H1 (cell line): ENCODE measurements around the gene CTNNA3. TPM values are rescaled to one million over a fixed set of nuclear protein-coding genes. Genes with fewer than 3 reads are reported as not detected.
A peak's percentile ranks its signal among the peaks of the same experiment; 100 is the strongest.

Source experiments
- CTCF ChIA-PET: fragments of 300-600 bp; sonication (Branson Sonifier 250); formaldehyde crosslinking; loops from one replicate; lab custom pipeline; 2021; ENCODE audit not compliant: partially characterized antibody; lab: Charles Lee
- POLR2A ChIA-PET: fragments of 300-600 bp; sonication (Branson Sonifier 250); formaldehyde crosslinking; loops from one replicate; lab custom pipeline; 2021; ENCODE audit warnings: inconsistent platforms; ENCODE audit not compliant: partially characterized antibody; lab: Charles Lee
- DNase-seq, 2 experiments: peaks; one replicate each; pipeline versions ENCODE4 v3.0.0 to v3.0.0-alpha.2; 2010 to 2022; ENCODE audit warnings: low spot score in 2 of 2, low read depth in 1 of 2, mixed read lengths in 1 of 2
- FAIRE-seq: peaks from 2 replicates; lab custom pipeline; 2011; peaks lifted over from hg19 to GRCh38; lab: Jason Lieb, UNC
- H2AFZ ChIP-seq: 2 replicates; pipeline ENCODE4 v1.8.1; 2012; ENCODE audit warnings: low read length, inconsistent platforms
- H2AK5ac ChIP-seq: 2 replicates; pipeline ENCODE4 v1.6.1; 2013; ENCODE audit warnings: low read depth, low read length
- H2BK120ac ChIP-seq: replicated peaks from 2 replicates; pipeline ENCODE3; 2013; ENCODE audit warnings: low read depth, low read length, inconsistent platforms
- H2BK12ac ChIP-seq: 2 replicates; pipeline ENCODE4 v1.6.1; 2013; ENCODE audit warnings: low read depth, low read length
- H2BK15ac ChIP-seq: 2 replicates; pipeline ENCODE4 v1.6.1; 2013; ENCODE audit warnings: low read length
- H2BK20ac ChIP-seq: 2 replicates; pipeline ENCODE4 v1.6.1; 2013; ENCODE audit warnings: low read length
- H2BK5ac ChIP-seq: 2 replicates; pipeline ENCODE4 v1.6.1; 2013; ENCODE audit warnings: low read depth, low read length
- H3K14ac ChIP-seq: 2 replicates; pipeline ENCODE4 v1.6.1; 2013; ENCODE audit warnings: inconsistent platforms; ENCODE audit not compliant: insufficient read length
- H3K18ac ChIP-seq: 2 replicates; pipeline ENCODE4 v1.6.1; 2013; ENCODE audit warnings: low read length; ENCODE audit errors: extremely low read depth
- H3K23ac ChIP-seq: 2 replicates; pipeline ENCODE4 v1.6.1; 2013; ENCODE audit warnings: inconsistent platforms; ENCODE audit not compliant: insufficient read length
- H3K23me2 ChIP-seq: 2 replicates; pipeline ENCODE4 v1.6.1; 2013; ENCODE audit warnings: low read depth, low read length
- H3K27ac ChIP-seq: 2 replicates; pipeline ENCODE4 v1.6.1; 2011; ENCODE audit warnings: low read depth, low read length, inconsistent platforms
- H3K27me3 ChIP-seq, 4 experiments: replicated peaks in 1 of 4; 1 replicate in 1 of 4; 2 replicates in 3 of 4; pipeline versions ENCODE4 v1.6.1 to v1.8.1; 2011 to 2013; ENCODE audit warnings: low read length in 3 of 4, mild to moderate bottlenecking in 3 of 4, inconsistent platforms in 2 of 4, mixed read lengths in 2 of 4, moderate library complexity in 1 of 4; ENCODE audit not compliant: control insufficient read depth in 3 of 4, insufficient read depth in 3 of 4; ENCODE audit errors: extremely low read depth in 1 of 4
- H3K36me3 ChIP-seq, 4 experiments: 2 replicates each; pipeline versions ENCODE4 v1.6.1 to v1.8.1; 2011 to 2013; ENCODE audit warnings: mild to moderate bottlenecking in 4 of 4, low read length in 3 of 4, moderate library complexity in 2 of 4, control low read depth in 1 of 4, inconsistent platforms in 1 of 4; ENCODE audit not compliant: insufficient read depth in 4 of 4, control insufficient read depth in 2 of 4
- H3K4ac ChIP-seq: replicated peaks from 2 replicates; pipeline ENCODE3; 2013; ENCODE audit warnings: low read length, low read depth, mixed read lengths, inconsistent platforms; ENCODE audit not compliant: insufficient read length
- H3K4me1 ChIP-seq, 4 experiments: replicated peaks in 1 of 4; 1 replicate in 1 of 4; 2 replicates in 3 of 4; pipeline versions ENCODE4 v1.6.1 to v1.8.1; 2011 to 2013; ENCODE audit warnings: low read length in 3 of 4, inconsistent platforms in 2 of 4, mixed read lengths in 1 of 4; ENCODE audit not compliant: insufficient read depth in 4 of 4, control insufficient read depth in 3 of 4
- H3K4me2 ChIP-seq, 2 experiments: 2 replicates each; pipeline versions ENCODE4 v1.6.1 to v1.8.1; 2011 to 2013; ENCODE audit warnings: low read depth in 2 of 2, low read length in 2 of 2, control low read depth in 1 of 2, inconsistent platforms in 1 of 2, mild to moderate bottlenecking in 1 of 2; ENCODE audit not compliant: insufficient read depth in 1 of 2
- H3K4me3 ChIP-seq, 4 experiments: fragments of 200-600, 300-600 bp in 1 of 4; sonication (generic), shearing (Covaris generic), sonication (Bioruptor Twin) in 1 of 4; 2 replicates each; pipeline versions ENCODE4 v1.5.1 to v1.8.1; 2011 to 2016; ENCODE audit warnings: low read length in 4 of 4, low read depth in 3 of 4, control low read depth in 2 of 4, inconsistent platforms in 2 of 4, mild to moderate bottlenecking in 2 of 4, mixed read lengths in 1 of 4, moderate library complexity in 1 of 4; ENCODE audit not compliant: insufficient read depth in 2 of 4; ENCODE audit errors: extremely low read depth in 1 of 4
- H3K56ac ChIP-seq: replicated peaks from 2 replicates; pipeline ENCODE3; 2013; ENCODE audit warnings: low read depth, mild to moderate bottlenecking, mixed read lengths, low read length, inconsistent platforms; ENCODE audit not compliant: insufficient read length
- H3K79me1 ChIP-seq: 2 replicates; pipeline ENCODE4 v1.6.1; 2013; ENCODE audit warnings: low read depth, low read length, control low read depth
- H3K79me2 ChIP-seq, 2 experiments: 2 replicates each; pipeline versions ENCODE4 v1.6.1 to v1.8.1; 2012 to 2013; ENCODE audit warnings: low read length in 2 of 2, mild to moderate bottlenecking in 2 of 2, inconsistent platforms in 1 of 2; ENCODE audit not compliant: insufficient read depth in 2 of 2, control insufficient read depth in 1 of 2
- H3K9ac ChIP-seq, 4 experiments: replicated peaks in 1 of 4; 1 replicate in 1 of 4; 2 replicates in 3 of 4; pipeline versions ENCODE4 v1.6.1 to v1.8.1; 2011 to 2013; ENCODE audit warnings: low read depth in 3 of 4, low read length in 3 of 4, control low read depth in 2 of 4, mild to moderate bottlenecking in 2 of 4, moderate library complexity in 2 of 4, inconsistent platforms in 1 of 4; ENCODE audit errors: extremely low read depth in 1 of 4
- H3K9me3 ChIP-seq, 2 experiments: 2 replicates each; pipeline versions ENCODE4 v1.6.1 to v1.8.1; 2012 to 2013; ENCODE audit warnings: mild to moderate bottlenecking in 2 of 2, moderate library complexity in 2 of 2, control low read depth in 1 of 2, inconsistent platforms in 1 of 2, low read depth in 1 of 2, low read length in 1 of 2, mixed read lengths in 1 of 2; ENCODE audit not compliant: insufficient read depth in 2 of 2
- H4K20me1 ChIP-seq, 2 experiments: replicated peaks in 1 of 2; 2 replicates each; pipeline versions ENCODE3 to v1.8.1; 2011 to 2013; ENCODE audit warnings: inconsistent platforms in 2 of 2, low read length in 2 of 2, mild to moderate bottlenecking in 1 of 2; ENCODE audit not compliant: insufficient read depth in 2 of 2, control insufficient read depth in 1 of 2
- H4K5ac ChIP-seq: 2 replicates; pipeline ENCODE4 v1.6.1; 2013; ENCODE audit warnings: low read length, low read depth, mixed read lengths, inconsistent platforms; ENCODE audit not compliant: insufficient read length
- H4K8ac ChIP-seq: 2 replicates; pipeline ENCODE4 v1.8.0; 2013; ENCODE audit warnings: mild to moderate bottlenecking, moderate library complexity, low read length, inconsistent platforms; ENCODE audit not compliant: insufficient read depth; ENCODE audit errors: extremely low read depth
- H4K91ac ChIP-seq: replicated peaks from 2 replicates; pipeline ENCODE3; 2013; ENCODE audit warnings: low read length, mixed read lengths, inconsistent platforms; ENCODE audit not compliant: insufficient read length
- BRCA1 ChIP-seq: IDR thresholded peaks from 2 replicates; pipeline ENCODE4 v1.6.1; 2012; ENCODE audit warnings: low read depth, low read length, improper control_type of control experiment
- CEBPB ChIP-seq: IDR thresholded peaks from 2 replicates; pipeline ENCODE4 v1.6.1; 2012; ENCODE audit warnings: low read depth, low read length
- CTCF ChIP-seq, 3 experiments: IDR thresholded peaks; 1 replicate in 2 of 3; 2 replicates in 1 of 3; pipeline versions ENCODE4 v1.5.1 to v1.6.1; 2011; ENCODE audit warnings: low read length in 3 of 3, mild to moderate bottlenecking in 3 of 3, inconsistent platforms in 2 of 3, low read depth in 1 of 3, moderate library complexity in 1 of 3; ENCODE audit not compliant: insufficient read depth in 1 of 3; ENCODE audit errors: control extremely low read depth in 1 of 3
- RAD21 ChIP-seq, 2 experiments: IDR thresholded peaks in 1 of 2; conservative IDR thresholded peaks in 1 of 2; 2 replicates each; pipeline ENCODE4 v1.6.1; 2011; ENCODE audit warnings: low read depth in 2 of 2, low read length in 2 of 2, improper control_type of control experiment in 1 of 2, inconsistent platforms in 1 of 2, mild to moderate bottlenecking in 1 of 2, moderate library complexity in 1 of 2
- RXRA ChIP-seq: IDR thresholded peaks from 2 replicates; pipeline ENCODE4 v1.6.1; 2011; ENCODE audit warnings: low read depth, mild to moderate bottlenecking, low read length, moderate library complexity; ENCODE audit not compliant: insufficient read depth
- SIRT6 ChIP-seq: IDR thresholded peaks from one replicate; pipeline ENCODE4 v1.7.1; 2012; ENCODE audit warnings: low read length, inconsistent platforms
- SP2 ChIP-seq: IDR thresholded peaks from 2 replicates; pipeline ENCODE4 v1.6.1; 2012; ENCODE audit warnings: mild to moderate bottlenecking, low read length, inconsistent platforms
- SUZ12 ChIP-seq: fragments of 200-600 bp; sonication (generic); IDR thresholded peaks from 2 replicates; pipeline ENCODE4 v1.6.1; 2012; ENCODE audit warnings: mild to moderate bottlenecking, inconsistent platforms, low read length, moderate library complexity, mixed read lengths
- TCF12 ChIP-seq: IDR thresholded peaks from 2 replicates; pipeline ENCODE4 v1.6.1; 2011; ENCODE audit warnings: low read depth, mild to moderate bottlenecking, low read length
- TEAD4 ChIP-seq: IDR thresholded peaks from 2 replicates; pipeline ENCODE4 v1.6.1; 2012; ENCODE audit warnings: low read depth, low read length, inconsistent platforms, mixed read lengths
- YY1 ChIP-seq: IDR thresholded peaks from 2 replicates; pipeline ENCODE4 v1.6.1; 2011; ENCODE audit warnings: low read depth, mild to moderate bottlenecking, low read length
- WGBS, 2 experiments: shearing (Covaris generic) in 1 of 2; methylation state at CpG; one replicate each; pipeline versions ENCODE4 v1.1.6 to v1.1.7; 2013 to 2015; ENCODE audit warnings: low lambda C conversion rate in 2 of 2, mixed read lengths in 2 of 2, inconsistent platforms in 1 of 2, low coverage in 1 of 2, missing lambda C conversion rate in 1 of 2; ENCODE audit not compliant: insufficient replicate concordance in 2 of 2, insufficient coverage in 1 of 2, insufficient read length in 1 of 2; ENCODE audit errors: extremely low coverage in 1 of 2, missing lambda C conversion rate in 1 of 2; 5-methylcytosine and 5-hydroxymethylcytosine counted together
- polyA plus RNA-seq, 7 experiments: library from polyadenylated mRNA; depleted of rRNA in 3 of 7; stranded (reverse) in 5 of 7; unstranded in 2 of 7; fragments of >200 nt in 5 of 7; fragments of 200-250 nt in 2 of 7; gene quantifications; 1 replicate in 5 of 7; 2 replicates in 1 of 7; 4 replicates in 1 of 7; pipeline versions ENCODE4 v1.2.1 to v1.2.3, GENCODE V29; 2011 to 2013; ENCODE audit warnings: missing spikeins in 2 of 7, mixed read lengths in 2 of 7
- total RNA-seq: library from RNA; stranded (reverse); fragmentation: NEBNext Ultra II Directional; extraction: Animal tissue kit (Norgen Biotek cat#: 25700); gene quantifications from 2 replicates; pipeline ENCODE4 v1.2.1, GENCODE V29; 2021

Gene CTNNA3
- total and polyA plus RNA-seq, 2 of the 8 experiments (the other 6 are each of a cell fraction or from before 2014, with no cell fraction given) = 1.3 to 1.5 TPM

GRCh38 chr10:66917104-66917503, 778.9 kb downstream of the CTNNA3 start:
- DNase-seq = no peak
- Histone ChIP-seq H4K20me1 (no peaks in the 10 kb centered on the region), H4K5ac (no peak overlapping the region), H2BK12ac (no peak overlapping the region), H2BK5ac (no peak overlapping the region), H2BK15ac (no peak overlapping the region), H3K4me1 (no peaks in the 10 kb centered on the region), H3K4me3 (no peak overlapping the region), H3K4me2 (no peak overlapping the region), H3K79me1 (no peaks in the 10 kb centered on the region), H3K9me3 (no peaks in the 10 kb centered on the region), H3K18ac (no peak overlapping the region), H2AK5ac (no peak overlapping the region), H3K9ac (no peak overlapping the region), H2AFZ (no peak overlapping the region), H3K79me2 (no peaks in the 10 kb centered on the region), H3K23ac (no peak overlapping the region), H3K23me2 (no peaks in the 10 kb centered on the region), H3K14ac (peak overlapping the region; percentile 88), H3K56ac (no peak overlapping the region), H3K27ac (no peak overlapping the region), H3K4ac (no peak overlapping the region), H4K91ac (no peak overlapping the region), H4K8ac (no peak overlapping the region), H3K27me3 (no peaks in the 10 kb centered on the region), H3K36me3 (no peaks in the 10 kb centered on the region), H2BK120ac (no peak overlapping the region), H2BK20ac (no peak overlapping the region)
- TF ChIP-seq RXRA (no peak), TEAD4 (no peak), CTCF (IDR thresholded peaks at IDR 0.05; ENCODE audit: control extremely low read depth in 1 of 3, insufficient read depth in 1 of 3, low read depth in 1 of 3, low read length in 3 of 3) (peak in 2 of 3 experiments; percentile 20 to 35; a peak in 3 of 4 replicates), SIRT6 (no peak), SUZ12 (no peak), YY1 (no peak), CEBPB (0 out of 2 replicates have a peak, but pooled peaks have one; percentile 3), SP2 (no peak), BRCA1 (no peak), RAD21 (IDR thresholded peaks at IDR 0.05 in 1 of 2, conservative IDR thresholded peaks at IDR 0.05 in 1 of 2; ENCODE audit: low read depth in 2 of 2, low read length in 2 of 2) (peak; percentile 42 to 57), TCF12 (no peak)
- no peak for FAIRE-seq
- ChIA-PET POLR2A (no interaction called here), CTCF (interaction anchor here (0.6 to 4.9 kb wide), 6 partner anchors 10 to 1591 kb away, joined by 3 to 33 read pairs (median 3); partner anchors contain the start of gene LRRTM3)
- 51% methylated on average over 3 of the region's 3 CpGs; no CpG with 5 or more reads in 1 of the 2 experiments for WGBS, 2 experiments
